CD4-positive, alpha-beta memory T cell (primary cell): ENCODE data around the gene CNTLN. TPM values are rescaled to one million over a fixed set of nuclear protein-coding genes. Genes with fewer than 3 reads are reported as not detected.

ENCODE experiments used
- CTCF ChIA-PET: fragments of 350-600 bp; sonication (Branson Sonifier 250); formaldehyde crosslinking; loops from one replicate; lab custom pipeline; 2021; ENCODE audit warnings: inconsistent platforms; ENCODE audit not compliant: partially characterized antibody; lab: Charles Lee
- POLR2A ChIA-PET: fragments of 350-600 bp; sonication (Branson Sonifier 250); formaldehyde crosslinking; loops from one replicate; lab custom pipeline; 2021; ENCODE audit not compliant: partially characterized antibody; lab: Charles Lee
- DNase-seq, 5 donors: peaks; one replicate each; pipeline versions ENCODE4 v3.0.0 to v3.0.0-alpha.2; 2020 to 2022; ENCODE audit warnings: mixed read lengths in 1 of 5
- H3K27ac ChIP-seq: one replicate; pipeline ENCODE4 v1.7.0; 2013; ENCODE audit warnings: low read depth, low read length
- H3K27me3 ChIP-seq: 2 replicates; pipeline ENCODE4 v1.7.0; 2013; ENCODE audit warnings: mild to moderate bottlenecking, low read length, moderate library complexity; ENCODE audit not compliant: insufficient read depth
- H3K36me3 ChIP-seq: 2 replicates; pipeline ENCODE4 v1.7.0; 2013; ENCODE audit warnings: mild to moderate bottlenecking, low read length, moderate library complexity; ENCODE audit not compliant: insufficient read depth
- H3K4me1 ChIP-seq: 2 replicates; pipeline ENCODE4 v1.7.0; 2013; ENCODE audit warnings: mild to moderate bottlenecking, low read length, moderate library complexity; ENCODE audit not compliant: insufficient read depth
- H3K4me3 ChIP-seq, 2 donors: one replicate each; pipeline ENCODE4 v1.7.0; 2013; ENCODE audit warnings: low read length in 2 of 2, mild to moderate bottlenecking in 1 of 2
- H3K9me3 ChIP-seq, 2 donors: one replicate each; pipeline ENCODE4 v1.7.0; 2013; ENCODE audit warnings: low read length in 2 of 2, control low read depth in 1 of 2; ENCODE audit not compliant: control insufficient read depth in 1 of 2
- H3K27ac Mint-ChIP-seq, 7 donors: one replicate each; pipeline ENCODE4 v1.8.0; 2020 to 2021; ENCODE audit warnings: mixed read lengths in 7 of 7, mild to moderate bottlenecking in 6 of 7, inconsistent platforms in 3 of 7, moderate library complexity in 3 of 7
- H3K27me3 Mint-ChIP-seq, 2 donors: one replicate each; pipeline ENCODE4 v1.8.0; 2020 to 2021; ENCODE audit warnings: mixed read lengths in 2 of 2
- H3K36me3 Mint-ChIP-seq, 2 donors: one replicate each; pipeline ENCODE4 v1.8.0; 2020 to 2021; ENCODE audit warnings: mixed read lengths in 2 of 2, inconsistent platforms in 1 of 2, mild to moderate bottlenecking in 1 of 2
- H3K4me1 Mint-ChIP-seq, 4 donors: one replicate each; pipeline ENCODE4 v1.8.0; 2020 to 2021; ENCODE audit warnings: mixed read lengths in 4 of 4, mild to moderate bottlenecking in 1 of 4
- H3K4me3 Mint-ChIP-seq, 8 donors: one replicate each; pipeline ENCODE4 v1.8.0; 2020 to 2021; ENCODE audit warnings: mixed read lengths in 8 of 8, mild to moderate bottlenecking in 7 of 8, moderate library complexity in 6 of 8, inconsistent platforms in 3 of 8
- H3K9me3 Mint-ChIP-seq, 8 donors: one replicate each; pipeline ENCODE4 v1.8.0; 2020 to 2021; ENCODE audit warnings: mixed read lengths in 8 of 8, mild to moderate bottlenecking in 5 of 8, inconsistent platforms in 3 of 8, moderate library complexity in 1 of 8
- intact Hi-C: fragments of 100-400 bp; cut with micrococcal nuclease; formaldehyde crosslinking; loops from one replicate; pipeline ENCODE4 v1.15.1; 2023
- polyA plus RNA-seq, 2 donors: library from polyadenylated mRNA; unstranded; fragments of 300-500 nt; fragmentation: Illumina TruSeq; gene quantifications; one replicate each; pipeline ENCODE4 v1.2.3, GENCODE V29; 2021
- total RNA-seq, 2 experiments: library from RNA; stranded (reverse); gene quantifications; one replicate each; pipeline ENCODE4 v1.2.3, GENCODE V29; 2021

The CNTLN gene
- total and polyA plus RNA-seq, 4 experiments from 2014 or later, result 0.03 to 0.15 (median 0.11) TPM; not detected in 1

- peaks cover 0 to 22% (median 9%) of the 10 kb centered on the region in 8 donors for H3K9me3 Mint-ChIP-seq
- Histone ChIP-seq H3K27me3 (no peaks in the 10 kb centered on the region), H3K9me3 (no peaks in the 10 kb centered on the region), H3K4me3 (no peak overlapping the region), H3K36me3 (no peaks in the 10 kb centered on the region), H3K27ac (no peak overlapping the region), H3K4me1 (no peaks in the 10 kb centered on the region)
- no peak overlapping the region for H3K4me3 Mint-ChIP-seq
- DNase-seq, result no peak
- intact Hi-C loops, result no loop called here
- H3K36me3 Mint-ChIP-seq, result no peaks in the 10 kb centered on the region
- H3K27ac Mint-ChIP-seq, result no peak overlapping the region
- ChIA-PET CTCF (no interaction called here), POLR2A (no interaction called here)
- H3K27me3 Mint-ChIP-seq, result no peaks in the 10 kb centered on the region
- H3K4me1 Mint-ChIP-seq, result no peaks in the 10 kb centered on the region
These were observed 416.2 kb downstream of the CNTLN start for GRCh38 chr9:17551023-17551422.
